Measurements from ENCODE around the gene ZDHHC14.

DNA sequence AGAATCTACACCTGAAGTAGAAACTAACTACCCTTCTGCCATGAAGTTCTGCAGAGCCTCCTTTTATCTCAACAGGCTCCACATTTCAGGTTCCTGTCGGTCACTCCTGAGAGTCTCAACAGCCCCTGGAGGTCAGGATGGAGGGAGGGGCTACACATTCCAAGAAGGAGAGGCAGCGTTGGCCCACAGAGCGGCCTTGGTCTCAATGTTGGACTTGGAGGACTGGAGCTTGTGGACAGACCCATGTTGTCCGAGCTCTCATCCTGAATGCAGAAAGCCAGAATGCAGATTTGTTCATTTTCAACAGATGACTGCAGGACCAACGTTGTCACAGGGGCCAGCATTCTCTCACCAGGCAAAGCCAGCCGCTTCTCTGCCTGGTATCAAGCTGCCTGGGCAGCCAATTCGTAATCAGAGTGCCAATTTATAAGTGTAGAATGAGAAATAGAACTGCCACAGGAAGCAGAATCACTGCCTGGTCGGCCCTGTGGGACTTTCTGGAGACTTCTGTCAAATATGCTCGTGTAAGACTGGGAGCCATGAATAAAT is 229.5 kb downstream of the ZDHHC14 start:
- TF ChIP-seq, protein P1, sequence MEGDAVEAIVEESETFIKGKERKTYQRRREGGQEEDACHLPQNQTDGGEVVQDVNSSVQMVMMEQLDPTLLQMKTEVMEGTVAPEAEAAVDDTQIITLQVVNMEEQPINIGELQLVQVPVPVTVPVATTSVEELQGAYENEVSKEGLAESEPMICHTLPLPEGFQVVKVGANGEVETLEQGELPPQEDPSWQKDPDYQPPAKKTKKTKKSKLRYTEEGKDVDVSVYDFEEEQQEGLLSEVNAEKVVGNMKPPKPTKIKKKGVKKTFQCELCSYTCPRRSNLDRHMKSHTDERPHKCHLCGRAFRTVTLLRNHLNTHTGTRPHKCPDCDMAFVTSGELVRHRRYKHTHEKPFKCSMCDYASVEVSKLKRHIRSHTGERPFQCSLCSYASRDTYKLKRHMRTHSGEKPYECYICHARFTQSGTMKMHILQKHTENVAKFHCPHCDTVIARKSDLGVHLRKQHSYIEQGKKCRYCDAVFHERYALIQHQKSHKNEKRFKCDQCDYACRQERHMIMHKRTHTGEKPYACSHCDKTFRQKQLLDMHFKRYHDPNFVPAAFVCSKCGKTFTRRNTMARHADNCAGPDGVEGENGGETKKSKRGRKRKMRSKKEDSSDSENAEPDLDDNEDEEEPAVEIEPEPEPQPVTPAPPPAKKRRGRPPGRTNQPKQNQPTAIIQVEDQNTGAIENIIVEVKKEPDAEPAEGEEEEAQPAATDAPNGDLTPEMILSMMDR (IDR thresholded peaks at IDR 0.05) = no peak
- TF ChIP-seq POLR2A (IDR thresholded peaks at IDR 0.05) = no peak

Data from thyroid gland (tissue), 4 donors.